Activated CD4-positive, alpha-beta T cell treated with anti-CD3 and anti-CD28 coated beads, Interleukin-2, Interleukin-4, amounts not matched to agents 100 ng/mL and 50 ng/mL, durations not matched to agents 16 hours and 8 hours (primary cell): ENCODE results near the gene TUBGCP3.

Source experiments
- DNase-seq: peaks from one replicate; pipeline ENCODE4 v3.0.0-alpha.2; 2020; ENCODE audit warnings: low spot score

Gene TUBGCP3

GRCh38 chr13:112477070-112477619 is 110.8 kb downstream of the TUBGCP3 start:
- no peak for DNase-seq

- no peak for DNase-seq
These were observed 112.1 kb downstream of the TUBGCP3 start for GRCh38 chr13:112475889-112476288.

- no peak for DNase-seq
These were observed 113.1 kb downstream of the TUBGCP3 start for GRCh38 chr13:112474869-112475268.

GRCh38 chr13:112473818-112474217 is 114.1 kb downstream of the TUBGCP3 start:
- no peak for DNase-seq

- no peak for DNase-seq
These were observed 118.7 kb downstream of the TUBGCP3 start for GRCh38 chr13:112469071-112469745.

- no peak for DNase-seq
These were observed 119.9 kb downstream of the TUBGCP3 start for GRCh38 chr13:112468069-112468468.

GRCh38 chr13:112467236-112467635 is 120.7 kb downstream of the TUBGCP3 start:
- no peak for DNase-seq

- no peak for DNase-seq
These were observed 121.6 kb downstream of the TUBGCP3 start for GRCh38 chr13:112466132-112467058.

GRCh38 chr13:112465251-112466131 is 122.5 kb downstream of the TUBGCP3 start:
- DNase-seq, result no peak

- no peak for DNase-seq
These were observed 123.2 kb downstream of the TUBGCP3 start for GRCh38 chr13:112464720-112465119.

- no peak for DNase-seq
These were observed 125.5 kb downstream of the TUBGCP3 start for GRCh38 chr13:112462408-112462807.

GRCh38 chr13:112457485-112457884 is 130.5 kb downstream of the TUBGCP3 start:
- DNase-seq, result no peak

GRCh38 chr13:112457081-112457480 is 130.9 kb downstream of the TUBGCP3 start:
- no peak for DNase-seq

GRCh38 chr13:112456138-112457056 is 131.6 kb downstream of the TUBGCP3 start:
- no peak for DNase-seq

GRCh38 chr13:112455476-112456059 is 132.4 kb downstream of the TUBGCP3 start:
- DNase-seq, result no peak

GRCh38 chr13:112454648-112455334 is 133.2 kb downstream of the TUBGCP3 start:
- DNase-seq, result no peak

GRCh38 chr13:112453874-112454647 is 133.9 kb downstream of the TUBGCP3 start:
- no peak for DNase-seq

- no peak for DNase-seq
These were observed 134.6 kb downstream of the TUBGCP3 start for GRCh38 chr13:112453207-112453829.
